GM19238 (cell line): ENCODE results near the gene ELOVL6.
"Not testable (repeated sequence)": the region's sequence is repeated elsewhere in the genome, so short reads cannot be mapped to it uniquely, and the experiment has no call there.

Source experiments
- DNase-seq: peaks from one replicate; pipeline ENCODE4 v3.0.0; 2011; ENCODE audit warnings: low spot score; ENCODE audit not compliant: insufficient read length

The ELOVL6 gene

GRCh38 chr4:110198435-110199416, at the start of gene ELOVL6:
Gene ELOVL6, minus strand, starts transcription at chr4:110198615. Its CDS starts 280 bp downstream, at chr4:110198335.
- DNase-seq: peak; percentile 23

GRCh38 chr4:110248100-110248499, 49.7 kb upstream of the ELOVL6 start:
- no peak for DNase-seq

GRCh38 chr4:110247591-110247990, 49.2 kb upstream of the ELOVL6 start:
- no peak for DNase-seq

- DNase-seq: no peak
Measured at GRCh38 chr4:110245577-110245976, 47.2 kb upstream of the ELOVL6 start.

- DNase-seq: no peak
Measured at GRCh38 chr4:110236324-110236723, 37.9 kb upstream of the ELOVL6 start.

GRCh38 chr4:110233581-110233980, 35.2 kb upstream of the ELOVL6 start:
- DNase-seq: not testable (repeated sequence)

GRCh38 chr4:110231869-110232268, 33.5 kb upstream of the ELOVL6 start:
- no peak for DNase-seq

GRCh38 chr4:110229266-110229665, 30.9 kb upstream of the ELOVL6 start:
- no peak for DNase-seq

GRCh38 chr4:110224812-110225211, 26.4 kb upstream of the ELOVL6 start:
- DNase-seq: no peak

- DNase-seq: no peak
Measured at GRCh38 chr4:110224142-110224541, 25.7 kb upstream of the ELOVL6 start.

GRCh38 chr4:110218935-110219334, 20.5 kb upstream of the ELOVL6 start:
- DNase-seq: not testable (repeated sequence)

GRCh38 chr4:110217181-110217580, 18.8 kb upstream of the ELOVL6 start:
- DNase-seq: not testable (repeated sequence)

GRCh38 chr4:110216129-110216528, 17.7 kb upstream of the ELOVL6 start:
- DNase-seq: no peak

GRCh38 chr4:110211770-110212061, 13.3 kb upstream of the ELOVL6 start:
- DNase-seq: no peak

- DNase-seq: no peak
Measured at GRCh38 chr4:110211007-110211769, 12.8 kb upstream of the ELOVL6 start.

- DNase-seq: no peak
Measured at GRCh38 chr4:110208419-110208818, 10.0 kb upstream of the ELOVL6 start.

GRCh38 chr4:110207233-110207632, 8.8 kb upstream of the ELOVL6 start:
- no peak for DNase-seq

- DNase-seq: no peak
Measured at GRCh38 chr4:110202024-110202423, 3.6 kb upstream of the ELOVL6 start.

GRCh38 chr4:110201502-110201901, 3.1 kb upstream of the ELOVL6 start:
- DNase-seq: no peak

GRCh38 chr4:110200689-110201088, 2.3 kb upstream of the ELOVL6 start:
- no peak for DNase-seq

GRCh38 chr4:110198049-110198434, 373 bp downstream of the ELOVL6 start:
- no peak for DNase-seq

GRCh38 chr4:110197529-110198042, 829 bp downstream of the ELOVL6 start:
- peak; percentile 30 for DNase-seq
